HepG2 (cell line): ENCODE results near the gene WDR27. TPM values are rescaled to one million over a fixed set of nuclear protein-coding genes. Genes with fewer than 3 reads are reported as not detected.

Experiments used
- ATAC-seq: fragments of 200-7000 bp; cut with Tn5 transposase; 3 replicates; pipeline ENCODE4 v1.9.1; 2020; ENCODE audit warnings: mild to moderate bottlenecking, moderate library complexity
- BruUV-seq: library from RNA; stranded (reverse); fragments of 400-500 nt; replicated peaks from 2 replicates; lab custom pipeline; 2021; lab: Mats Ljungman, UMichigan
- CTCF ChIA-PET: fragments of 300-600 bp; formaldehyde crosslinking; extraction: SDS; loops from one replicate; lab custom pipeline; 2021; ENCODE audit warnings: low total read pairs, inconsistent platforms, low intra/inter-chr PET ratio; lab: Yijun Ruan, JAX
- POLR2A ChIA-PET: fragments of 350-600 bp; sonication (Branson Sonifier 250); formaldehyde crosslinking; loops from one replicate; lab custom pipeline; 2020; ENCODE audit warnings: antibody characterized with exemption, inconsistent platforms; lab: Yijun Ruan, JAX
- DNase-seq: peaks from one replicate; pipeline ENCODE4 v3.0.0-alpha.2; 2015; ENCODE audit warnings: low spot score
- FAIRE-seq: peaks from 3 replicates; lab custom pipeline; 2011; peaks lifted over from hg19 to GRCh38; lab: Jason Lieb, UNC
- H2AFZ ChIP-seq: one replicate; pipeline ENCODE4 v1.6.1; 2011; ENCODE audit warnings: low read length, inconsistent platforms
- H3K27ac ChIP-seq: fragments of 300-600 bp; 3 replicates; pipeline ENCODE4 v1.8.0; 2011; ENCODE audit warnings: mixed run types, mild to moderate bottlenecking, mixed read lengths, low read length, inconsistent platforms; ENCODE audit not compliant: insufficient read depth; ENCODE audit errors: extremely low read length
- H3K27me3 ChIP-seq, 2 experiments: fragments of 200-600 bp in 1 of 2; 2 replicates in 1 of 2; 3 replicates in 1 of 2; pipeline versions ENCODE4 v1.6.0 to v1.8.0; 2011; ENCODE audit warnings: low read length in 2 of 2, mild to moderate bottlenecking in 2 of 2, moderate library complexity in 2 of 2, inconsistent platforms in 1 of 2; ENCODE audit not compliant: insufficient read depth in 2 of 2, control insufficient read depth in 1 of 2
- H3K36me3 ChIP-seq, 2 experiments: fragments of 200-600 bp in 1 of 2; replicated peaks in 1 of 2; 2 replicates in 1 of 2; 3 replicates in 1 of 2; pipeline versions ENCODE4 v1.5.1 to v1.8.0; 2011; ENCODE audit warnings: low read length in 2 of 2, inconsistent platforms in 1 of 2; ENCODE audit not compliant: insufficient read depth in 2 of 2, control insufficient read depth in 1 of 2
- H3K4me1 ChIP-seq: 2 replicates; pipeline ENCODE4 v1.5.1; 2012; ENCODE audit warnings: low read length, inconsistent platforms; ENCODE audit not compliant: insufficient read depth
- H3K4me2 ChIP-seq: 2 replicates; pipeline ENCODE4 v1.6.0; 2011; ENCODE audit warnings: low read depth, low read length, inconsistent platforms
- H3K4me3 ChIP-seq, 3 experiments: fragments of 200-600 bp in 1 of 3; sonication (generic), shearing (Covaris generic) in 1 of 3; replicated peaks in 1 of 3; 2 replicates each; pipeline ENCODE4 v1.5.1; 2011 to 2016; ENCODE audit warnings: low read length in 3 of 3, inconsistent platforms in 2 of 3, low read depth in 2 of 3, mild to moderate bottlenecking in 2 of 3, control low read depth in 1 of 3, mixed read lengths in 1 of 3; ENCODE audit not compliant: insufficient read depth in 1 of 3
- H3K79me2 ChIP-seq: one replicate; pipeline ENCODE4 v1.6.1; 2011; ENCODE audit warnings: low read length, inconsistent platforms; ENCODE audit not compliant: insufficient read depth
- H3K9ac ChIP-seq: 2 replicates; pipeline ENCODE4 v1.6.0; 2011; ENCODE audit warnings: mild to moderate bottlenecking, low read depth, low read length, inconsistent platforms; ENCODE audit not compliant: insufficient read depth
- H3K9me3 ChIP-seq: 2 replicates; pipeline ENCODE4 v1.5.1; 2012; ENCODE audit warnings: mild to moderate bottlenecking, low read length
- H4K20me1 ChIP-seq: 2 replicates; pipeline ENCODE4 v1.6.0; 2011; ENCODE audit warnings: inconsistent platforms, mild to moderate bottlenecking, low read length, moderate library complexity; ENCODE audit not compliant: insufficient read depth
- ARNT ChIP-seq: fragments of 450-650 bp; IDR thresholded peaks from 2 replicates; pipeline ENCODE4 v1.6.1; 2017
- CREBL2 ChIP-seq: sonication (generic); formaldehyde crosslinking; IDR thresholded peaks from 2 replicates; pipeline ENCODE4 v1.8.1; 2023; ENCODE audit warnings: missing genetic modification reagents, mild to moderate bottlenecking, borderline replicate concordance
- FOXO1 ChIP-seq: sonication (generic); formaldehyde crosslinking; IDR thresholded peaks from 2 replicates; pipeline ENCODE4 v1.4.0; 2020; ENCODE audit warnings: missing genetic modification reagents
- KMT2B ChIP-seq: IDR thresholded peaks from 2 replicates; pipeline ENCODE4 v1.6.1; 2016; ENCODE audit warnings: missing genetic modification reagents, missing compliant biosample characterization
- PRDM15 ChIP-seq: sonication (generic); formaldehyde crosslinking; IDR thresholded peaks from 2 replicates; pipeline ENCODE4 v1.4.0; 2020; ENCODE audit warnings: missing genetic modification reagents
- SMYD3 ChIP-seq: sonication (generic); formaldehyde crosslinking; IDR thresholded peaks from 2 replicates; pipeline ENCODE4 v1.8.1; 2023; ENCODE audit warnings: mild to moderate bottlenecking, missing genetic modification reagents
- SSRP1 ChIP-seq: IDR thresholded peaks from 2 replicates; pipeline ENCODE4 v1.6.1; 2016; ENCODE audit warnings: control low read depth
- ZBTB3 ChIP-seq: sonication (generic); formaldehyde crosslinking; IDR thresholded peaks from 2 replicates; pipeline ENCODE4 v1.4.0; 2020; ENCODE audit warnings: low read depth, mild to moderate bottlenecking, moderate library complexity, missing genetic modification reagents, borderline replicate concordance
- ZBTB8A ChIP-seq: sonication (generic); formaldehyde crosslinking; IDR thresholded peaks from 2 replicates; pipeline ENCODE4 v1.4.0; 2020; ENCODE audit warnings: mild to moderate bottlenecking, low read depth, missing genetic modification reagents, borderline replicate concordance
- ZNF260 ChIP-seq: sonication (generic); formaldehyde crosslinking; IDR thresholded peaks from 2 replicates; pipeline ENCODE4 v1.4.0; 2020; ENCODE audit warnings: missing genetic modification reagents, low read depth, mild to moderate bottlenecking, borderline replicate concordance
- ZNF556 ChIP-seq: sonication (generic); formaldehyde crosslinking; IDR thresholded peaks from 2 replicates; pipeline ENCODE4 v1.4.0; 2020; ENCODE audit warnings: mild to moderate bottlenecking, missing genetic modification reagents, borderline replicate concordance
- ZNF577 ChIP-seq: sonication (generic); formaldehyde crosslinking; IDR thresholded peaks from 2 replicates; pipeline ENCODE4 v1.4.0; 2020; ENCODE audit warnings: mild to moderate bottlenecking, low read depth, missing genetic modification reagents, borderline replicate concordance
- ZNF580 ChIP-seq: IDR thresholded peaks from 2 replicates; pipeline ENCODE4 v1.6.1; 2016; ENCODE audit warnings: low read depth, borderline replicate concordance
- ZNF589 ChIP-seq: sonication (generic); formaldehyde crosslinking; conservative IDR thresholded peaks from 2 replicates; pipeline ENCODE4 v1.8.0; 2022; ENCODE audit warnings: mild to moderate bottlenecking, moderate library complexity, missing genetic modification reagents
- ZNF749 ChIP-seq: sonication (generic); formaldehyde crosslinking; IDR thresholded peaks from 2 replicates; pipeline ENCODE4 v1.8.0; 2022; ENCODE audit warnings: mild to moderate bottlenecking, missing genetic modification reagents, moderate library complexity, borderline replicate concordance
- ZSCAN21 ChIP-seq: sonication (generic); formaldehyde crosslinking; IDR thresholded peaks from 2 replicates; pipeline ENCODE4 v1.8.0; 2022; ENCODE audit warnings: mild to moderate bottlenecking, missing genetic modification reagents, moderate library complexity, borderline replicate concordance
- WGBS: methylation state at CpG from one replicate; pipeline ENCODE4 v1.1.6; 2017; ENCODE audit warnings: low lambda C conversion rate; 5-methylcytosine and 5-hydroxymethylcytosine counted together
- in situ Hi-C: cut with HindIII; loops from 2 replicates; pipeline ENCODE4 v1.10.0; 2017; ENCODE audit warnings: low pct_unique_long_range_greater_than_20kb; ENCODE audit not compliant: extremely low pct_ligation_motif_present
- intact Hi-C: fragments of 100-400 bp; cut with micrococcal nuclease; formaldehyde crosslinking; loops from one replicate; pipeline ENCODE4 v1.10.0; 2022; ENCODE audit not compliant: unreplicated experiment
- polyA plus RNA-seq, 8 experiments: library from polyadenylated mRNA; depleted of rRNA in 3 of 8; stranded (reverse) in 7 of 8; unstranded in 1 of 8; fragments of >200 nt; fragmentation: Illumina TruSeq in 4 of 8; extraction: Trizol in 4 of 8; gene quantifications; 2 replicates each; pipeline versions ENCODE4 v1.2.1 to v1.2.3, GENCODE V29; 2011 to 2016; ENCODE audit warnings: low read depth in 4 of 8, missing spikeins in 1 of 8, mixed read lengths in 1 of 8; ENCODE audit not compliant: insufficient read depth in 1 of 8
- total RNA-seq, 5 experiments: library from RNA; depleted of rRNA; stranded (reverse); fragments of >200 nt; fragmentation: Illumina TruSeq; extraction: Trizol; gene quantifications; 2 replicates each; pipeline ENCODE4 v1.2.3, GENCODE V29; 2016; ENCODE audit warnings: low read depth in 1 of 5

Gene WDR27
- total and polyA plus RNA-seq, 2 of the 13 experiments (the other 11 are each of a cell fraction or from before 2014, with no cell fraction given): 34.1 to 80.3 TPM

GRCh38 chr6:169411296-169411695 lies 290.5 kb downstream of the WDR27 start:
- Histone ChIP-seq H3K9me3 (peaks cover 32% of the 10 kb centered on the region), H3K9ac (no peak overlapping the region), H3K27ac (no peak overlapping the region), H3K27me3 (peaks cover 0 to 13% of the 10 kb centered on the region in 2 experiments; a peak in 2 of 5 replicates), H3K36me3 (no peaks in the 10 kb centered on the region), H3K4me1 (no peaks in the 10 kb centered on the region), H4K20me1 (no peaks in the 10 kb centered on the region), H2AFZ (no peak overlapping the region), H3K4me3 (no peak overlapping the region), H3K79me2 (no peaks in the 10 kb centered on the region), H3K4me2 (no peak overlapping the region)
- POLR2A ChIA-PET: no interaction called here
- in situ Hi-C loops: no loop called here
- no TSS peak for BruUV-seq
- no peak for FAIRE-seq
- no peak for ATAC-seq
- no peak for TF ChIP-seq ZNF260 (CRISPR knock-in tag)
- TF ChIP-seq ZBTB8A (CRISPR knock-in tag): no peak
- no peak for TF ChIP-seq KMT2B (CRISPR knock-in tag)
- no peak for TF ChIP-seq ZNF556 (CRISPR knock-in tag)
- no peak for TF ChIP-seq FOXO1 (CRISPR knock-in tag)
- TF ChIP-seq PRDM15 (CRISPR knock-in tag): no peak
- no peak for TF ChIP-seq ZNF580 (CRISPR knock-in tag)
- no peak for TF ChIP-seq ZSCAN21 (CRISPR knock-in tag)
- TF ChIP-seq ARNT: no peak
- no peak for TF ChIP-seq ZNF577
- no peak for TF ChIP-seq ZNF589 (CRISPR knock-in tag)
- TF ChIP-seq SMYD3 (CRISPR knock-in tag): no peak
- no peak for TF ChIP-seq CREBL2
- TF ChIP-seq ZNF749 (CRISPR knock-in tag): no peak
- no peak for TF ChIP-seq SSRP1 (CRISPR knock-in tag)
- no peak for TF ChIP-seq ZBTB3 (CRISPR knock-in tag)
- 28% methylated on average over 7 of the region's 9 CpGs for WGBS
- intact Hi-C loops: no loop called here
- no peak for DNase-seq
- CTCF ChIA-PET: no interaction called here
